DND-41 (cell line): ENCODE measurements around the gene WDR31.

Experiments
- CTCF ChIP-seq: IDR thresholded peaks from 2 replicates; pipeline ENCODE4 v1.5.1; 2012; ENCODE audit warnings: borderline replicate concordance, low read length, moderate library complexity, mild to moderate bottlenecking; ENCODE audit not compliant: poor library complexity, severe bottlenecking; ENCODE audit errors: extremely low read depth
- EZH2 ChIP-seq: IDR thresholded peaks from 3 replicates; pipeline ENCODE4 v1.6.1; 2012; ENCODE audit warnings: borderline replicate concordance, low read depth, mild to moderate bottlenecking, moderate library complexity, low read length, inconsistent platforms; ENCODE audit not compliant: severe bottlenecking

GRCh38 chr9:113301548-113301947 lies 38.5 kb downstream of the WDR31 start:
- TF ChIP-seq CTCF (no peak), EZH2 (no peak)
